Esophagus muscularis mucosa (tissue), 4 donors: Measurements from ENCODE around the gene P2RY2. TPM values are rescaled to one million over a fixed set of nuclear protein-coding genes. Genes with fewer than 3 reads are reported as not detected.

ENCODE experiments used
- DNase-seq: peaks from one replicate; pipeline ENCODE4 v3.0.0-alpha.2; 2017; ENCODE audit errors: extremely low spot score
- H3K27ac ChIP-seq, 4 donors: fragments of 200-600 bp; sonication (generic); replicated peaks in 1 of 4; 1 replicate in 3 of 4; 2 replicates in 1 of 4; pipeline ENCODE4 v1.5.1; 2016 to 2019; ENCODE audit warnings: mild to moderate bottlenecking in 1 of 4
- H3K27me3 ChIP-seq, 4 donors: fragments of 200-600 bp; sonication (generic); one replicate each; pipeline versions ENCODE4 v1.5.1 to v1.6.0; 2016 to 2019
- H3K36me3 ChIP-seq, 4 donors: fragments of 200-600 bp; sonication (generic); one replicate each; pipeline ENCODE4 v1.5.1; 2016 to 2019
- H3K4me1 ChIP-seq, 4 donors: fragments of 200-600 bp; sonication (generic); one replicate each; pipeline ENCODE4 v1.5.1; 2016 to 2019
- H3K4me3 ChIP-seq, 4 donors: fragments of 200-600 bp; sonication (generic); 1 replicate in 2 of 4; 2 replicates in 2 of 4; pipeline ENCODE4 v1.5.1; 2016 to 2019; ENCODE audit warnings: mild to moderate bottlenecking in 4 of 4, moderate library complexity in 1 of 4
- H3K9me3 ChIP-seq, 4 donors: fragments of 200-600 bp; sonication (generic); 1 replicate in 3 of 4; 2 replicates in 1 of 4; pipeline ENCODE4 v1.5.1; 2016 to 2019
- CTCF ChIP-seq, 3 experiments: fragments of 200-600 bp in 2 of 3; fragments of 450-650 bp in 1 of 3; sonication (generic) in 2 of 3; IDR thresholded peaks; one replicate each; pipeline ENCODE4 v1.5.1; 2017 to 2019; ENCODE audit warnings: antibody characterized with exemption in 3 of 3, mild to moderate bottlenecking in 2 of 3, moderate library complexity in 1 of 3
- EP300 ChIP-seq: sonication (generic); formaldehyde crosslinking; IDR thresholded peaks from one replicate; pipeline ENCODE4 v1.6.1; 2017; ENCODE audit warnings: antibody characterized with exemption
- POLR2A ChIP-seq: fragments of 450-650 bp; IDR thresholded peaks from one replicate; pipeline ENCODE4 v1.6.1; 2017; ENCODE audit warnings: antibody characterized with exemption, moderate library complexity, mild to moderate bottlenecking, low read depth
- POLR2AphosphoS5 ChIP-seq, 2 donors: sonication (generic); formaldehyde crosslinking; IDR thresholded peaks; one replicate each; pipeline ENCODE4 v1.6.1; 2017; ENCODE audit warnings: antibody characterized with exemption in 2 of 2
- WGBS: methylation state at CpG from one replicate; pipeline ENCODE4 v1.1.5; 2018; 5-methylcytosine and 5-hydroxymethylcytosine counted together
- intact Hi-C: fragments of 100-400 bp; cut with DNase I; formaldehyde crosslinking; loops from one replicate; pipeline ENCODE4 v1.15.1; 2023
- total RNA-seq, 4 donors: library from RNA; depleted of rRNA; stranded (reverse); fragments of >200 nt; gene quantifications; one replicate each; pipeline versions ENCODE4 v1.1.0 to v1.2.1, GENCODE V29; 2016

The P2RY2 gene
- total RNA-seq, 4 donors from 2014 or later = 0.32 to 0.83 (median 0.52) TPM; not detected in 1

GRCh38 chr11:73284106-73284505 lies 66.0 kb downstream of the P2RY2 start:
- DNase-seq = no peak
- no peak for TF ChIP-seq POLR2A
- no peak for TF ChIP-seq CTCF (IDR thresholded peaks at IDR 0.05)
- no peak for TF ChIP-seq EP300
- TF ChIP-seq POLR2AphosphoS5 (IDR thresholded peaks at IDR 0.05) = no peak
- 84% methylated on average over 2 of the region's 3 CpGs for WGBS

GRCh38 chr11:73285721-73286120 lies 67.6 kb downstream of the P2RY2 start:
- Histone ChIP-seq H3K27ac (no peak overlapping the region), H3K9me3 (no peaks in the 10 kb centered on the region), H3K4me3 (no peak overlapping the region), H3K4me1 (peaks cover 19 to 30% (median 25%) of the 10 kb centered on the region in 4 donors), H3K36me3 (no peaks in the 10 kb centered on the region), H3K27me3 (no peaks in the 10 kb centered on the region)
- 86% methylated on average over 1 of the region's 1 CpG for WGBS
- no peak for DNase-seq
- TF ChIP-seq POLR2A (no peak), POLR2AphosphoS5 (IDR thresholded peaks at IDR 0.05) (no peak), EP300 (no peak), CTCF (IDR thresholded peaks at IDR 0.05) (no peak)
- intact Hi-C loops = loop anchor here (5.0 kb wide), 1 partner anchor 453 kb away; no protein-coding TSS in a partner anchor

More at GRCh38 chr11:73284106-73284505, 66.0 kb downstream of the P2RY2 start:
- Histone ChIP-seq H3K27ac (no peak overlapping the region), H3K27me3 (no peaks in the 10 kb centered on the region), H3K36me3 (no peaks in the 10 kb centered on the region), H3K4me3 (no peak overlapping the region), H3K4me1 (peaks cover 13 to 21% (median 16%) of the 10 kb centered on the region in 4 donors), H3K9me3 (no peaks in the 10 kb centered on the region)
- intact Hi-C loops = no loop called here

Other genes starting within 250 kb of the P2RY2 start
- gene FCHSD2, start 76.0 kb upstream of the P2RY2 start, total RNA-seq = 10 to 100 TPM; 20.4 to 42.4 (median 26.4) TPM
- gene P2RY6, start 54.1 kb downstream of the P2RY2 start, total RNA-seq = 1 to 10 TPM; 1.6 to 4.8 (median 2.4) TPM
- 100 to 1,000 TPM in 3 of 4 donors, 10 to 100 TPM in 1; 82.8 to 196 (median 122) TPM for gene ARHGEF17, start 90.0 kb downstream of the P2RY2 start, total RNA-seq
- 1 to 10 TPM; 1.2 to 7.8 (median 2.2) TPM for gene RELT, start 158.1 kb downstream of the P2RY2 start, total RNA-seq